Measurements from ENCODE around the gene ELF1.
"Not testable (repeated sequence)": the region's sequence is repeated elsewhere in the genome, so short reads cannot be mapped to it uniquely, and the experiment has no call there.

The ELF1 gene

DNA sequence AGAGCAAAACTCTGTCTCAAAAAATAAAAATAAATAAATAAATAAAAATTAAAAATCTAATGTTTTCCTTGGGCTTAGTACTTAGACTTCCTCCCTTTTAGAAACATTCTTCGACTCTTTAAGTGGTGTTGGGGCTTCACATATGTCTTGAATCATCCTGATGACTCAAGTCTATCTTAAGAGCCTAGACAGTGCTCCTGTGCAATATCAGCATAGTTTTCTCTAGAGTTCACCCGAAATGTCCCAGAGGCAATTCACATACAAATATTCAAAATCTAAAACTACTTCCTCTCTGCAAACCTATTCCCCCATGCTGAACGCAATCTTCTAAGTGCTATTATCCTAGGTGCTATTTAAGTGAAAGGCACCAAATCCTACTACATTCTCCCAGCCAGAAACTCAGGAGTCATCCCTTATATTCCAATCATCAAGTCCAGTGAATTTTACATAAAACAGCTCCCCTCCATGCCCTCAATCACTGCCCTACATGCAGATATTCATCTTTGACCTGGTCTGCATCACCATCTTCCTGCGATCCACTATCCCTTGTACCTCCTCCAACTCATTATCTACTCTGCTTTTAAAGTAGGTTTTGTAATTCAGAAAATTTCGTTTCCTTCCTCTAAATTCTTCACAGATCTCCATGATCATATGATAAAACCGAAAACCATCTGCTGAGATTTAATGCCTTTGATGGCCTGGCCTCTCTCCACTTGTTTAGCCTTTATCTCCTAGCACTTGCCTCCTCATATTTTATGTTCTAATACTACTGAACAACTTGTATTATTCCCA, 102.7 kb downstream of the ELF1 start:
- Histone ChIP-seq H3K9me3 (ENCODE audit: control insufficient read depth, low read length) (no peaks in the 10 kb centered on the region), H3K27me3 (ENCODE audit: control insufficient read depth, insufficient read depth, low read length) (no peaks in the 10 kb centered on the region), H2AFZ (no peak overlapping the region), H3K27ac (no peak overlapping the region), H3K4me2 (ENCODE audit: low read length) (no peak overlapping the region), H3K9ac (no peak overlapping the region), H3K4me1 (peaks cover 2% of the 10 kb centered on the region), H3K4me3 (ENCODE audit: low read depth, low read length) (no peak overlapping the region), H3K79me2 (peaks cover 7% of the 10 kb centered on the region), H3K36me3 (ENCODE audit: control insufficient read depth, insufficient read depth, low read length) (no peaks in the 10 kb centered on the region)
- no peak for TF ChIP-seq CTCF (IDR thresholded peaks at IDR 0.05)

- not testable (repeated sequence) for H3K27ac ChIP-seq; H3K4me1 ChIP-seq; H3K4me2 ChIP-seq (ENCODE audit: low read length); H3K27me3 ChIP-seq (ENCODE audit: control insufficient read depth, insufficient read depth, low read length); H3K36me3 ChIP-seq (ENCODE audit: control insufficient read depth, insufficient read depth, low read length); H3K9me3 ChIP-seq (ENCODE audit: control insufficient read depth, low read length); H3K79me2 ChIP-seq; H3K4me3 ChIP-seq (ENCODE audit: low read depth, low read length); H2AFZ ChIP-seq; H3K9ac ChIP-seq
These were observed 104.3 kb downstream of the ELF1 start for GRCh38 chr13:40914863-40915262.

DNA sequence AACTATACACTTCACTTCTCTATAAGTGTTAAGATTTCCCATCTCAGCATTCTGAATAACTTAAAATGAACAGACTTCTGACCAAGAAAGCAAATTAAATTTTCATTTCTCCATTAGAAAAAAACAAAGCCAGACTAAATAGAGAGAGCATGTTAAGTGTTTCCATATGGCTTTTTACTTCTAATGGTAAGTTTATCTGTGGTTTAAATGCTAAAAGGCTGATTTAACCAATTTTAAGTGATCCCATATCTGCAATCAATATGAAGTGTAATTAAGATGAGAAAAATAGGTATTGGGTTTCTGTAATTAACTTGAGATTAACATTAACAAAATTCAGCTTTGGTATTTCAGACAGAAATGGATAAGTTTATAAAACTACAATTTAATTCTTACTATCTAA, 107.8 kb downstream of the ELF1 start:
- H3K4me1 ChIP-seq = no peaks in the 10 kb centered on the region
- H3K4me2 ChIP-seq (ENCODE audit: low read length) = no peak overlapping the region
- no peak overlapping the region for H2AFZ ChIP-seq
- no peaks in the 10 kb centered on the region for H3K79me2 ChIP-seq
- no peak for TF ChIP-seq CTCF (IDR thresholded peaks at IDR 0.05)
- no peaks in the 10 kb centered on the region for H3K36me3 ChIP-seq (ENCODE audit: control insufficient read depth, insufficient read depth, low read length)
- no peak overlapping the region for H3K4me3 ChIP-seq (ENCODE audit: low read depth, low read length)
- H3K27me3 ChIP-seq (ENCODE audit: control insufficient read depth, insufficient read depth, low read length) = no peaks in the 10 kb centered on the region
- H3K9ac ChIP-seq = no peak overlapping the region
- H3K9me3 ChIP-seq (ENCODE audit: control insufficient read depth, low read length) = no peaks in the 10 kb centered on the region
- no peak overlapping the region for H3K27ac ChIP-seq

DNA sequence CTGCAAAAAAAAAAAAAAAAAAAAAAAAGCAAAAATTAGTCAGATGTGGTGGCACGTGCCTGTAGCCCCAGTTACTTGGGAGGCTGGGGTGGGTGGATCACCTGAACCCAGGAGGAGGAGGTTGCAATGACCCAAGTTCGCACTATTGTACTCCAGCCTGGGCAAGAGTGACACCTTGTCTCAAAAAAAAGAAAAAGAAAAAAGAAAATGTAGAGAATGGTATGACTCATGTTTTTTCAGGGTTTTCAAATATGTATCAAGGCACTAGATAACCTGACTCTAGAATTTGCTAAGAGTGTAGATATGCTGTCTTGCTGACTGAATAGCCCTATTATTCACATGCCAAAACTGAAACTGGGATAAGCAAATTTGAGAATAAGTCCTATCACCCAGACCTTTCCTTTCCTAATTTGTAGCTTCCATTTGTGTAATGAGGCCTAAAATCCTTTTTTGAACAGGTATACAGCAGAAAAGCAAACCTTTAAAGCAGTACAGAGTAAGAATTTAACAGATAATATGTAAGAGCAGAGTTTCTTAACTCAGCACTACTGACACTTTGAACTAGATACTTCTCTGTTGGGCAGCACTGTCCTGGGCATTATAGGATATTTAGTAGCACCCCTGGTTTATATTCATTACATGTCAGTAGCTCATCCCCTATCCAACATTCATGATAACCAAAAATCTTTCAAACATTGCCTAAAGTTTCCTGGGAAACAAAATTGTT, 108.6 kb downstream of the ELF1 start:
- no peak overlapping the region for H2AFZ ChIP-seq

DNA sequence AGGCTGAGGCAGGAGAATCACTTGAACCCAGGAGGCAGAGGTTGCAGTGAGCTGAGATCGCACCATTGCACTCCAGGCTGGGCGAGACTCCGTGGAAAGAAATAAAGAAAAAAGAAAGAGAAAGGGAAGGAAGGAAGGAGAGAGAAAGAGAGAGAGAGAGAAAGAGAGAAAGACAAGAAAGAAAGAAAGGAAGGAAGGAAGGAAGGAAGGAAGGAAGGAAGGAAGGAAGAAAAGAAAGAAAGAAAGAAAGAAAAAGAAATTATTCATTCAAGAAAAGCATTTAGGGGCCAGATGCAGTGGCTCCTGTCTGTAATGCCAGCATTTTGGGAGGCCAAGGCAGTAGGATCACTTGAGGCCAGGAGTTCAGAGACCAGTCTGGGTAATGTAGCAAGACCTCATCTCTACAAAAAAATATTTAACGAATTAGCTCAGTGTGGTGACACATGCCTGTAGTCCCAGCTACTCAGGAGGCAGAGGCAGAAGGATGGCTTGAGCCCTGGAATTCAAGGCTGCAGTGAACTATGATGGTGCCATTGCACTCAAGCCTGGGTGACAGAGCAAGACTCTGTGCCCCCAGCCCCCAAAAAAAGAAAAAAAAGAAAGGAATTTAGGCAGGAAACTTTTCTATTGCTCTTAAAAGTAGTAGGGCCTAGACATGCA, 109.4 kb downstream of the ELF1 start:
- not testable (repeated sequence) for H2AFZ ChIP-seq; H3K36me3 ChIP-seq (ENCODE audit: control insufficient read depth, insufficient read depth, low read length); H3K79me2 ChIP-seq; H3K9ac ChIP-seq; H3K27me3 ChIP-seq (ENCODE audit: control insufficient read depth, insufficient read depth, low read length); H3K4me2 ChIP-seq (ENCODE audit: low read length); H3K4me1 ChIP-seq; H3K27ac ChIP-seq; H3K9me3 ChIP-seq (ENCODE audit: control insufficient read depth, low read length); H3K4me3 ChIP-seq (ENCODE audit: low read depth, low read length)

More for the DNA sequence above, 108.6 kb downstream of the ELF1 start:
- Histone ChIP-seq H3K9ac (no peak overlapping the region), H3K4me3 (ENCODE audit: low read depth, low read length) (no peak overlapping the region), H3K9me3 (ENCODE audit: control insufficient read depth, low read length) (no peaks in the 10 kb centered on the region), H3K27ac (no peak overlapping the region), H3K36me3 (ENCODE audit: control insufficient read depth, insufficient read depth, low read length) (no peaks in the 10 kb centered on the region), H3K4me2 (ENCODE audit: low read length) (no peak overlapping the region), H3K27me3 (ENCODE audit: control insufficient read depth, insufficient read depth, low read length) (no peaks in the 10 kb centered on the region), H3K79me2 (no peaks in the 10 kb centered on the region), H3K4me1 (no peaks in the 10 kb centered on the region)
- TF ChIP-seq CTCF (IDR thresholded peaks at IDR 0.05) = no peak

All from parathyroid adenoma (tissue), 2 donors.